Testis (tissue), 3 donors: ENCODE measurements around the gene CACNA1C. TPM values are rescaled to one million over a fixed set of nuclear protein-coding genes. Genes with fewer than 3 reads are reported as not detected.

Experiments
- DNase-seq: peaks from one replicate; pipeline ENCODE4 v3.0.0-alpha.2; 2019
- H3K27ac ChIP-seq, 2 donors: fragments of 200-600 bp; sonication (generic); one replicate each; pipeline ENCODE4 v1.5.1; 2019
- H3K27me3 ChIP-seq: fragments of 200-600 bp; sonication (generic); one replicate; pipeline ENCODE4 v1.5.1; 2019
- H3K36me3 ChIP-seq: fragments of 200-600 bp; sonication (generic); one replicate; pipeline ENCODE4 v1.5.1; 2017; ENCODE audit warnings: low read depth; ENCODE audit errors: missing control alignments
- H3K4me1 ChIP-seq: fragments of 200-600 bp; sonication (generic); one replicate; pipeline ENCODE4 v1.5.1; 2019
- H3K4me3 ChIP-seq, 2 donors: fragments of 200-600 bp; sonication (generic); one replicate each; pipeline ENCODE4 v1.5.1; 2017 to 2019
- H3K9me3 ChIP-seq: fragments of 200-600 bp; sonication (generic); one replicate; pipeline ENCODE4 v1.5.1; 2017
- POLR2A ChIP-seq: fragments of 450-650 bp; IDR thresholded peaks from one replicate; pipeline ENCODE4 v1.6.1; 2017; ENCODE audit warnings: antibody characterized with exemption, mild to moderate bottlenecking, moderate library complexity
- WGBS, 2 donors: methylation state at CpG; one replicate each; pipeline ENCODE4 v1.1.5; 2018; 5-methylcytosine and 5-hydroxymethylcytosine counted together
- intact Hi-C: fragments of 100-400 bp; cut with DNase I; formaldehyde crosslinking; loops from one replicate; pipeline ENCODE4 v1.15.1; 2023; ENCODE audit warnings: low total_unique reads
- polyA plus RNA-seq: library from polyadenylated mRNA; stranded (reverse); fragments of 350-450 nt; fragmentation: Illumina TruSeq; extraction: RNeasy Lipid Tissue Mini Kit (QIAGEN cat#74804); gene quantifications from one replicate; pipeline ENCODE4 v1.2.3, GENCODE V29; 2014; ENCODE audit warnings: low read depth, low replicate concordance; ENCODE audit not compliant: insufficient read depth
- total RNA-seq, 2 donors: library from RNA; depleted of rRNA; stranded (reverse); fragments of >200 nt; gene quantifications; one replicate each; pipeline ENCODE4 v1.2.3, GENCODE V29; 2016
- TF ChIP-seq, protein P1 (sequence below), 3 experiments: fragments of 450-650 bp in 2 of 3; fragments of 200-600 bp in 1 of 3; sonication (generic) in 1 of 3; IDR thresholded peaks; one replicate each; pipeline ENCODE4 v1.5.1; 2016 to 2019; ENCODE audit warnings: antibody characterized with exemption in 3 of 3, mild to moderate bottlenecking in 2 of 3, moderate library complexity in 1 of 3

The CACNA1C gene
- total and polyA plus RNA-seq, 3 donors from 2014 or later = 20.3 to 36.8 (median 32.0) TPM

DNA sequence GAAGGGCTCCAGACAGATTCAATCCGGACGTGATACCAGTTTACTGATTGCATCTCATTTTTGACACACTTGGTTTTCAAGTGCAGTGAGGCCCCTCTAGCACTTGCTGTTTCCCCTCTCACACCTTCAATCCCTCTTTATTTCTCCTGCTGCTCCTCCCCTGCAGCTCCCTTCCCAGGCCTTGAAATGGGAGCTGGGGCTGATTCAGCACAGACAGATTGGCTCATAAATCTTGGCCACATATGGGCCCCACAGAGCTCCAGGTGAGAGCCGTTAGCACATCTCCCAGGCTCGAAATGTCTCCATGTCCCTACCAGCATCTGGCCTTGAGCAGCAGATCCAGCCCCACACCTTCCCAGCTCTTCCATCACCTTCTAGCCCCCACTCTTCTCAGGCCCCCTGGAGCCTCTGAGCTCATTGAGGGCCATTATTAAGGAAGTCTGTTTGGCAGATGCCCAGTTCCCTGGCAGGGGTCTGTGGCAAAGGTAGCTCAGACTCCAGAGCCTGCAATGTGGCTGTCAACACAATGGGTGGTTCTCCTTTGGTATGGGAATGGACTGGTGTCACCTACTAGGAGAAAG lies 521.7 kb downstream of the CACNA1C start:
- intact Hi-C loops = no loop called here
- WGBS, 2 donors = 82 to 88% methylated on average over 4 of the region's 4 CpGs
- TF ChIP-seq, protein P1, sequence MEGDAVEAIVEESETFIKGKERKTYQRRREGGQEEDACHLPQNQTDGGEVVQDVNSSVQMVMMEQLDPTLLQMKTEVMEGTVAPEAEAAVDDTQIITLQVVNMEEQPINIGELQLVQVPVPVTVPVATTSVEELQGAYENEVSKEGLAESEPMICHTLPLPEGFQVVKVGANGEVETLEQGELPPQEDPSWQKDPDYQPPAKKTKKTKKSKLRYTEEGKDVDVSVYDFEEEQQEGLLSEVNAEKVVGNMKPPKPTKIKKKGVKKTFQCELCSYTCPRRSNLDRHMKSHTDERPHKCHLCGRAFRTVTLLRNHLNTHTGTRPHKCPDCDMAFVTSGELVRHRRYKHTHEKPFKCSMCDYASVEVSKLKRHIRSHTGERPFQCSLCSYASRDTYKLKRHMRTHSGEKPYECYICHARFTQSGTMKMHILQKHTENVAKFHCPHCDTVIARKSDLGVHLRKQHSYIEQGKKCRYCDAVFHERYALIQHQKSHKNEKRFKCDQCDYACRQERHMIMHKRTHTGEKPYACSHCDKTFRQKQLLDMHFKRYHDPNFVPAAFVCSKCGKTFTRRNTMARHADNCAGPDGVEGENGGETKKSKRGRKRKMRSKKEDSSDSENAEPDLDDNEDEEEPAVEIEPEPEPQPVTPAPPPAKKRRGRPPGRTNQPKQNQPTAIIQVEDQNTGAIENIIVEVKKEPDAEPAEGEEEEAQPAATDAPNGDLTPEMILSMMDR (IDR thresholded peaks at IDR 0.05) = no peak
- TF ChIP-seq POLR2A = no peak
- Histone ChIP-seq H3K36me3 (no peaks in the 10 kb centered on the region), H3K4me1 (no peaks in the 10 kb centered on the region), H3K27ac (no peak overlapping the region), H3K4me3 (no peak overlapping the region), H3K9me3 (no peaks in the 10 kb centered on the region), H3K27me3 (no peaks in the 10 kb centered on the region)
- DNase-seq = no peak

DNA sequence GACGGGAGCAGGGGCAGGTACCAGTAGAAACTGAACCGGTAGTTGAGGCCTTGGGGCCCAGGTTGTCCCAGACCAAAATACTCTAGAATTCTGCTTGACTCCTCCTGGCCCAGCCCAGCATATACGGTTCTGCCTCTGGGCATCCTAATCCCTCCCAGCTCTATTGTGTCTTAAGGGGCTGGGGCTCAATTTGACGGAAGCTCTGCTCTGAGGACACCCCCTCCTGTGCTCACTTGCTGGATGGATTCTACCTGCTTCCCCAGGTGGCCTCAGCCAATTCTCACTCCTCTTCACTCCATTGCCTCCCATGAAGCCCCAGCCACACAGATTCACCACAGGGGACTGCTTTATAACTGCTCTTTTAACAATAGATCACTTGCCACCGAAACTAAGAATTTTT lies 522.5 kb downstream of the CACNA1C start:
- Histone ChIP-seq H3K9me3 (no peaks in the 10 kb centered on the region), H3K27me3 (no peaks in the 10 kb centered on the region), H3K27ac (no peak overlapping the region), H3K4me3 (no peak overlapping the region), H3K4me1 (no peaks in the 10 kb centered on the region), H3K36me3 (no peaks in the 10 kb centered on the region)
- 85 to 100% methylated on average over 5 of the region's 5 CpGs for WGBS, 2 donors
- intact Hi-C loops = no loop called here
- no peak for TF ChIP-seq POLR2A
- TF ChIP-seq, protein P1 (IDR thresholded peaks at IDR 0.05) = no peak
- DNase-seq = no peak

DNA sequence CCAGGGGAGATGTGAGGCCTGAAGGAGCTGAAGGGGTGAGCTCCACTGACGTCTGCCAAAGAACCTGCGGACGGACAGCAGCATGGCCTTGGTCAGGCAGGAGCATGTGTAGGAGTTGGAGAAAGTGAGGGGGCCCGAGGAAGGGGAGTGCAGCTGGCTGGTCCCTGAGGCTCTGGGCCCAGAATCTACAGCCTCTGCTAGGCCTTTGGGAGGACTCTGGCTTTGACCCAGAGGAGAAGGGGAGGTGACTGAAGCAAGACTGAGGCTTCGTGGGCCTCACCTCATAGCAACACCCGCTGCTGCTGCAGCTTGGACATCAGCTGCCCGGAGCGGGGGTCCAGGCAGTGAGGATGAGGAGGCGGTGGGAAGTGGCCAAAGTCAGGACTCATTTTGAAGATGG lies 525.4 kb downstream of the CACNA1C start:
- no peak overlapping the region for H3K27ac ChIP-seq
- DNase-seq = no peak
- H3K4me3 ChIP-seq = no peak overlapping the region
- WGBS, 2 donors = 78 to 80% methylated on average over 9 of the region's 9 CpGs
- no peaks in the 10 kb centered on the region for H3K9me3 ChIP-seq
- no peak for TF ChIP-seq POLR2A
- TF ChIP-seq, protein P1 (IDR thresholded peaks at IDR 0.05) = no peak
- H3K4me1 ChIP-seq = no peaks in the 10 kb centered on the region
- no peaks in the 10 kb centered on the region for H3K27me3 ChIP-seq
- no peaks in the 10 kb centered on the region for H3K36me3 ChIP-seq
- intact Hi-C loops = no loop called here

DNA sequence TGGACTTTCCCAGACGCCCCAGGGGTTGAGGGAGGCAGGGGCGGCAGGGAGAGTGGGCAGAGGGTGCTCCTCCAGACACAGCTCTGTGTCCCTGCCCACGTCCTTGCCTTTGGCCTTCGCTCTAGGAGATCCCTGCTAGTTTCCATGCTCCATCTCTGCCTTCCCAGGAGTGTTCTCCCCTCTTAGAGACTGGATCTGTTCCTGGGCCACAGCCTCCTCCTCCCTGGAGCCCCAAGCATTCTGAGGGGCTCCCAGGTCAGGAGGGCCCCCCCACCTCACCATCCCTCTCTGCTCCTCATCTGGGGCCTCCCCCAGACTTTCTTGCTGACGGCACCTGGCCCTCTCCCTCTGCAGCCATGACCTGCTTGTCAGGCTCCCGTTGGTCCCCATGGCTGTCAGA lies 526.0 kb downstream of the CACNA1C start:
- 83 to 95% methylated on average over 6 of the region's 6 CpGs for WGBS, 2 donors
- TF ChIP-seq POLR2A = no peak
- TF ChIP-seq, protein P1 (IDR thresholded peaks at IDR 0.05) = no peak
- Histone ChIP-seq H3K36me3 (no peaks in the 10 kb centered on the region), H3K27me3 (no peaks in the 10 kb centered on the region), H3K9me3 (no peaks in the 10 kb centered on the region), H3K27ac (no peak overlapping the region), H3K4me1 (no peaks in the 10 kb centered on the region), H3K4me3 (no peak overlapping the region)
- intact Hi-C loops = no loop called here
- no peak for DNase-seq

DNA sequence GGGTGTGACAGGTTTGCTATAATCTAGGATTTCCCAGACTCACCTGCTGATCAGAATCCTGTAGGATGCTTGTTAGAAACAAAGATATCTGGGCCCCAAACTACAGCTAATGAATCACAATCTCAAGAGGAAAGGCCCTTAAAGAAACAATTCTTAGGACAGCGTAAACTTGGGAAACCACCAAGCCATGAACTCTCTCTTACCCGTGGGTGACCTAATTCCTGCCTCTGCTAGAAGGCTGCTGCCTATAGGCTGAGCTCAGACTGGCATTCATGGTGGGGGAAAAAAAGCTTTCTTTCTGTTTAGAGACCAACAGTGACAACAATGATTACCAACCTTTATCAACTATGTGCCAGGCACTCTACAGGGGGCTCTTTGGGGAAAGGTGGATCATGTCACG lies 528.0 kb downstream of the CACNA1C start:
- no peak overlapping the region for H3K27ac ChIP-seq
- intact Hi-C loops = loop anchor here (10.0 kb wide), 1 partner anchor 526 kb away; the partner anchor contains the start of gene CACNA1C

More for the DNA sequence above, 528.0 kb downstream of the CACNA1C start:
- H3K4me1 ChIP-seq = no peaks in the 10 kb centered on the region
- H3K9me3 ChIP-seq = no peaks in the 10 kb centered on the region
- TF ChIP-seq POLR2A = no peak
- TF ChIP-seq, protein P1 (IDR thresholded peaks at IDR 0.05) = no peak
- 50 to 64% methylated on average over 3 of the region's 3 CpGs for WGBS, 2 donors
- H3K27me3 ChIP-seq = no peaks in the 10 kb centered on the region
- H3K36me3 ChIP-seq = no peaks in the 10 kb centered on the region
- no peak for DNase-seq
- no peak overlapping the region for H3K4me3 ChIP-seq
